ENCODE measurements around the gene SLC25A11. TPM values are rescaled to one million over a fixed set of nuclear protein-coding genes. Genes with fewer than 3 reads are reported as not detected.

Gene SLC25A11
- total RNA-seq, 1 donor from 2014 or later: 208 TPM

DNA sequence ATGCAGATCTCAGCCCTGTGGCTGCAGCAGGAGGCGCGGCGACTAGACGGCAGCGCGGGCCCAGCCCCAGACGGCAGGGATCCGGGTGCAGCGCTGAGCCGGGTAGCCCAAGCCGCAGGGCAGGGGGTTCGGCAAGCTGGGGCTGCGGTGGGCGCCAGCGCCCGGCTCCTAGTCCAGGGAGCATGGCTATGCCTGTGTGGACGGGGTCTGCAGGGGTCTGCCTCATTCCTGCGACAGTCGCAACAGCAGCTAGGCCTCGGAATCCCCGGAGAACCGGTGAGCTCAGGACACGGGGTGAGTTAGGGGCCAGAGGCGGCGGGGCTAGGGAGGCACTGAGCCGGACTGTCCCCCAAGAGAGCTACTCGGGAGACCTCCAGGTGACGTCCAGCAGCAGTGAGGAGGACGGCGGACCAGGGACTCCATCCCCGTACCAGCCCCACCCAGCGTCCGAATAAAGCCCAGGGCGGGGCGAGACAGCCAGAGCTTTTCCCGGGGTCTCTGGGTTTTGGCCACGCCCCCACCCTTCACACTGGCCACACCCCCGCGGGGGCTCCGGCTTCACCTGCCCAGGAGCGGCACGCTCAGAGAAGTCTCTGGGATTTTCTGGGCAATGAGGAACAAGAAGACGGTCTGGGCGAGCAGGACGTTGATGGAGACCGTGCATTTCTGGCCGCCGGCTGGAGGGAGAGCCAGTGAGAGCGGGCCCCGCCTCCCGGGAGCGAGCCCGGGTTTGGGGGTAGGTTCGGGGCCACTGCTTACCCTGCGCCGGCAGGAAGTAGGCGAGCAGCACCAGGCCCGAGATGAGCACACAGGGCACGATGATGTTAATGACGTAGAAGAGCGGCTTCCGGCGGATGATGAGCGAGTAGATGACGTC is 39.4 kb downstream of the SLC25A11 start:
- ATAC-seq (ENCODE audit: poor library complexity): no peak
- peak; percentile 58 for DNase-seq
- intact Hi-C loops (cut with DNase I): no loop called here

DNA sequence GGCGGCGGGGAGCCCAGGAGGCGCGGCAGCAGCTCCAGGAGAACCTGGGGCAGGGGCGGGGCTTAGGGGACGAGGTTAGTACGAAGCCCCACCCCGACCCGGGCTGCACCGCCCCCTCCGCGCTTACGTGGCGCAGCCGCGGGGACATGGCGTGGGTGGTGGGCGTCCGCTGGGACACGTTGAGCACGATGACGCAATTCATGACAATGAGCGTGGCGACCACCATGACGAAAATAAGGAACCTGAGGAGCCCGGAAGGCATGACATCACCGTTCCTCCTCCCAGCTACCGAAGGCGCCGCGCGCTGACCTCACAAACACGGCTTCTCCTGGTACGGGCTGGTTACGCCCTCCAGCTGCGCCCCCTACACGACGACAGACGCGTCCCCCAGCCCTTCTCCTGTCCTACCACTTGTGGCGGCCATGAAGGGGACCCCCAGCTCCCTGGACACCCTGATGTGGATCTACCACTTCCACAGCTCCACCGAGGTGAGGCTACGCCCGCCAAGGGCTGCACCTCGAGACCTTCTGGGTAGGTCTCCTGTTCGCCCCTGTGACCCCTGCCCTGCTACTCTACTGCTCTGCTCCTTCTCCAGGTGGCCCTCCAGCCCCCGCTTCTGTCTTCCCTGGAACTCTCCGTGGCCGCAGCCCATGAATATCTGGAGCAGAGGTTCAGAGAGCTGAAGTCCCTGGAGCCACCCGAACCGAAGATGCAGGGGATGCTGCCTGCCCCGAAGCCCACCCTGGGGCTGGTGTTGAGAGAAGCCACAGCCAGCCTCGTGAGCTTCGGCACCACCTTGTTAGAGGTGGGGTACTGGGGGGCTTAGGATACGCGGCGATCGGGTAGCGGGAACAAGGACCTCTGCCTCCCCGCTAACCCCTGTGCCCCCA is 40.3 kb downstream of the SLC25A11 start, which contains the start of gene C17orf107:
TSS of gene C17orf107 (plus strand) at position 196 of the 890 bp plus-strand sequence. CDS start at position 423, 227 bp downstream.
- ATAC-seq (ENCODE audit: poor library complexity): peak; percentile 66
- intact Hi-C loops (cut with DNase I): no loop called here
- peak; percentile 88 for DNase-seq

DNA sequence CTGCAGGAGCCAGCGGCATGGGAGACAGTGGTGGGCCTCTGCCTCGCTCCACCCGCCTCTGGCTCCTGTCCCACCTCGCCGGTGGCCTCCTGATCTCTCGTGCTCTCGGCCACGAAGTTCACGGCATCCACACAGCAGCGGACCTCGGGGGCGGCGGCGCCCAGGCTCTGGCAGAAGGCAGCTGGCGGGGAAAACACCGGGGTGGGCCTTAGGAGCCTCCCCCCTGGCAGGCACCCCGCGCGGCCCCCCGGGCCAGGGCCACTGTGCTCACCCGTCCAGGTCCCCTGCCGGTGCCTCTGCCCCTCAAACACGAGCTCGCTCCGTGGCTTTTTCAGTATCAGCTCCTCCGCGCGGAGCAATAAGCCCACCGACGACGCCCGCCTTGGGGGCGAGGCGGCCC is 40.9 kb downstream of the SLC25A11 start:
- DNase-seq (no peak), ATAC-seq (ENCODE audit: poor library complexity) (no peak)
- intact Hi-C loops (cut with DNase I): no loop called here

DNA sequence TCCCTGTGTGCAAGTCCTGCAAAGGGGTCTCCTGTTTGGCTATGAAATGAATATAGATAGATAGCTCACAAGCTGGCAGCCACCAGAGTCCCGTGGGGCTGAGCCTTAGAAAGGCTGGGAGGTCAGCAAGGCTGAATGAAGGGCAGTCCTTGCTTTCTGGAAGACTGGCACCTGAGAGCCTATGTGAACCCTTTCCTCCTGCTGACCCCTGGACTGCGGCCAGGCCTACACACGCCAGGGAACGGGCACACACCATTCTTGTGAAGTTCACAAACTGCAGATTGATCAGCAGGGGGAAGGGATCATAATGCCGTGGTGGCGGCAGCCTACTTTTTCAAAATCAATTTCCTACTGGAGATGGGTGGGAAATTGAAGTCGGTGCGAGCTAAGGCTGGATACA is 41.5 kb downstream of the SLC25A11 start:
- no peak for DNase-seq
- intact Hi-C loops (cut with DNase I): no loop called here
- ATAC-seq (ENCODE audit: poor library complexity): no peak

DNA sequence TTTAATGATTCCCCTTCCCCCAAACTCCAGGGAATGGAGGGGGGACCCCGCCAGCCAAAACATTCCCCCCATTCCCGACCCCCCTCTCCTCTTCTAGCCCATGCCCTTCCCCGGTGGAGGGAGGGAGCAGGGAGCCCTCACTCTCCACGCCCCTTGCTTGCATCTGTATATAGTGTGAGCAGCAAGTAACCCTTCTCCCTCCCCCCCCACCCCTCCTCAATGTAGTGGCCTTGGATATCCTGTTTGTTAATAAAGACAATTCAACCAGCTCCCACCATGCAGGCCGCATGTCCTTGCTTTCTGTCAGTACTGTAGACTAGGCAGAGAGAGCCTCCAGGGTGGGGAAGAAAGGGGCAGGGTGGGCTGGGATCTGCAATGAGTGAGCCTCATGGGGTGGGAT is 42.1 kb downstream of the SLC25A11 start:
- ATAC-seq (ENCODE audit: poor library complexity): no peak
- intact Hi-C loops (cut with DNase I): no loop called here
- DNase-seq: no peak

DNA sequence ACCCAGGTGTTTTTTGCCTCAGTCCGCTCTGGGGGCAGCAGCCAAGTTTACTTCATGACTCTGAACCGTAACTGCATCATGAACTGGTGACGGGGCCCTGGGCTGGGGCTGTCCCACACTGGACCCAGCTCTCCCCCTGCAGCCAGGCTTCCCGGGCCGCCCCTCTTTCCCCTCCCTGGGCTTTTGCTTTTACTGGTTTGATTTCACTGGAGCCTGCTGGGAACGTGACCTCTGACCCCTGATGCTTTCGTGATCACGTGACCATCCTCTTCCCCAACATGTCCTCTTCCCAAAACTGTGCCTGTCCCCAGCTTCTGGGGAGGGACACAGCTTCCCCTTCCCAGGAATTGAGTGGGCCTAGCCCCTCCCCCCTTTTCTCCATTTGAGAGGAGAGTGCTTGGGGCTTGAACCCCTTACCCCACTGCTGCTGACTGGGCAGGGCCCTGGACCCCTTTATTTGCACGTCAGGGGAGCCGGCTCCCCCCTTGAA is 42.6 kb downstream of the SLC25A11 start:
- intact Hi-C loops (cut with DNase I): no loop called here
- DNase-seq: no peak
- ATAC-seq (ENCODE audit: poor library complexity): no peak

DNA sequence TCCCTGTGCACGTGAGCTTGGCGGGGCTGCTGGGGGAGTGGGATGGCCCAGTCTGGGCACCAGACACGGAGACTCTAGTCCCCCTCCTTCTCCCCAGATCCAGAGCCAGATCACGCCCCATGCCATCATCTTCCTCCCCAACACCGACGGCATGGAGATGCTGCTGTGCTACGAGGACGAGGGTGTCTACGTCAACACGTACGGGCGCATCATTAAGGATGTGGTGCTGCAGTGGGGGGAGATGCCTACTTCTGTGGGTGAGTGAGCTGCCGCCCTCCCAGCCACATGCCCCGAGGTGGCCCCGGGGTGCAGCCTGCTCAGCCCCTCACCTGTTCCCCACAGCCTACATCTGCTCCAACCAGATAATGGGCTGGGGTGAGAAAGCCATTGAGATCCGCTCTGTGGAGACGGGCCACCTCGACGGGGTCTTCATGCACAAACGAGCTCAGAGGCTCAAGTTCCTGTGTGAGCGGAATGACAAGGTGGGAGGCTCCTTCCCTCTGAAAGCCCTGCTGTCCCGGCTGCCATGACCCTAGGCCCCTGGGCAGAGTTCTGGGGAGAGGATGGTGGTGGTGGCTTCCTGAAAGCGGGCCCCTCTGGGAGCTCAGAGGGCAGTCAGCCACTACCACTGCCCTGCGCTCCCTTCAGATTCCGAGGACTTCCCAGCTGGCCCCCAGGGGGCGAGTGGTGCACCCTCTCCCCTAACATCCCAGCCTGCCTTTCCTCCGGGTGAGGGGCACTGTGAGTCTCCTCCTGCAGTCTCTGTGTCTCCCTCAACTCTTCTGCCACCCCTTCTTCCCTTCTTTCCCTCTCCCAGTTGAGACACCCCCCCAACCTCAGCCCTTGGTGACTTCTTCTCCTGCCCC is 43.3 kb downstream of the SLC25A11 start:
- no peak for DNase-seq

DNA sequence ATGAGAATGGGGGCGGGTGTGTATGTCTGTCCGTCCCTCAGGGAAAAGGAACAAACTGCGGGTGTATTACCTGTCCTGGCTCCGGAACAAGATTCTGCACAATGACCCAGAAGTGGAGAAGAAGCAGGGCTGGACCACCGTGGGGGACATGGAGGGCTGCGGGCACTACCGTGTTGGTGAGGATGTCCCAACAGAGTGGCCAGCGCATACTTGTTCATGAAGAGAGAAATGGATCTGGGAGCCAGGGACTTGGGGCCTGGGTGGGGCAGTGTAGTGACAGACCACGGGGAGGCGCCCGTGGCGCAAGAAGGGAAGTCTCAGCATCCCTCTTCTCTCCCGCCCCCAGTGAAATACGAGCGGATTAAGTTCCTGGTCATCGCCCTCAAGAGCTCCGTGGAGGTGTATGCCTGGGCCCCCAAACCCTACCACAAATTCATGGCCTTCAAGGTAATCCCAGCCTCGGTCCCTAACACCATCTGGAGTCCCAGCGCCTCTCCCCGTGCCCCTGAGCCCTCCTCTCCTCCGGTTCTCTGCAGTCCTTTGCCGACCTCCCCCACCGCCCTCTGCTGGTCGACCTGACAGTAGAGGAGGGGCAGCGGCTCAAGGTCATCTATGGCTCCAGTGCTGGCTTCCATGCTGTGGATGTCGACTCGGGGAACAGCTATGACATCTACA is 44.1 kb downstream of the SLC25A11 start:
- ATAC-seq (ENCODE audit: poor library complexity) (no peak), DNase-seq (peak; percentile 43)
- intact Hi-C loops (cut with DNase I): no loop called here

More for the DNA sequence above, 43.3 kb downstream of the SLC25A11 start:
- intact Hi-C loops (cut with DNase I): no loop called here
- ATAC-seq (ENCODE audit: poor library complexity): no peak

DNA sequence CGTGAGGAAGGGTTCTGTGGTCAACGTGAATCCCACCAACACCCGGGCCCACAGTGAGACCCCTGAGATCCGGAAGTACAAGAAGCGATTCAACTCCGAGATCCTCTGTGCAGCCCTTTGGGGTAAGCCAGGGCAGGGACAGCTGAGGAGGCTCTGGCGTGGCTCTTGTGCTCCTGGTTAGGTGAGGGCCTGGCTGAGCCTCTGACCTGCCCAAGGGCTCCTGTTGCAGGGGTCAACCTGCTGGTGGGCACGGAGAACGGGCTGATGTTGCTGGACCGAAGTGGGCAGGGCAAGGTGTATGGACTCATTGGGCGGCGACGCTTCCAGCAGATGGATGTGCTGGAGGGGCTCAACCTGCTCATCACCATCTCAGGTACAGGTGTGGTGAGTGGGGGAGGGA is 44.7 kb downstream of the SLC25A11 start:
- ATAC-seq (ENCODE audit: poor library complexity) (no peak), DNase-seq (peak; percentile 36)
- intact Hi-C loops (cut with DNase I): no loop called here

DNA sequence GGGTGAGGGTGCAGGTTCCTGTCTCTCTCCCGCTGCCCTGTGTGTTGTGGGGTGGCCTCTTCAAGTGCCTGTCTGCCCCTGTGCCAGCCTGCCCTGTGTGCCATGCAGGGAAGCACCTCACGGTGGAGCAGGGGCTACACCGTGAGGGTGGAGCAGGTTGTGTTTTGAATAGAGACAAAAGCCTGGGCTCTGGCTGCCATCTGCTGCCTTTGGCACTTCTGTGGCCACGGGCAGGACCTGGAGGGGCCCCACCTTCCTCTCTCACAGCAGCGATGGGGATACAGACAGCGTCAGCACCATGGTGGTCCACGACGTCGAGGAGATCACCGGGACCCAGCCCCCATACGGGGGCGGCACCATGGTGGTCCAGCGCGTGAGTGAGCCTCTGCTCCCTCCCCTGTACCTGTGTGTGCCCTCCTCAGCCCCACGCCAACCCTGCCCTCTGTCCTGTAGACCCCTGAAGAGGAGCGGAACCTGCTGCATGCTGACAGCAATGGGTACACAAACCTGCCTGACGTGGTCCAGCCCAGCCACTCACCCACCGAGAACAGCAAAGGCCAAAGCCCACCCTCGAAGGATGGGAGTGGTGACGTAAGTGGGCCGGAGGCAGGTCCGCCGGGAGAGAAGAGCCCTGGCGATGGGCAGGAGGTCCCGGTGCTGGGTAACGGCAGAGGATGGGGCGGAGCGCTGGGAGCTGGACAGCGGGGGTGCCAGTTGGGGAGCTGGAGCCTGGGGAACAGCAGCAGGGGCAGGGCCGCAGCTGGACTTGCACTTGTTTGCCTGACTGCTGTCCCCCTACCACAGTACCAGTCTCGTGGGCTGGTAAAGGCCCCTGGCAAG is 45.9 kb downstream of the SLC25A11 start:
- DNase-seq (peak; percentile 29), ATAC-seq (ENCODE audit: poor library complexity) (no peak)
- intact Hi-C loops (cut with DNase I): no loop called here

DNA sequence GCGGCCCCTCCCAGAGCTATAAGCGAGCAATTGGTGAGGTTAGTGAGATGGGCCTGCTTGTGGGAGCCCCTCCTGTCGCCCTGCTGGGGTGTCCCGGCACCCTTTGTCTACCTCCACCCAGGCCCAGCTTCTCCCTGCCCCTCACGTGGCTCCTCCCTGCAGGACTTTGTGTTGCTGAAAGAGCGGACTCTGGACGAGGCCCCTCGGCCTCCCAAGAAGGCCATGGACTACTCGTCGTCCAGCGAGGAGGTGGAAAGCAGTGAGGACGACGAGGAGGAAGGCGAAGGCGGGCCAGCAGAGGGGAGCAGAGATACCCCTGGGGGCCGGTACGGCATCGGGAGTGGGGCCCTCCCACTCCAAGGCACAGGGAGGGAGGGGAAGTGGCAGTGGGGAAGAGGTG is 46.6 kb downstream of the SLC25A11 start:
- peak; percentile 24 for DNase-seq

DNA sequence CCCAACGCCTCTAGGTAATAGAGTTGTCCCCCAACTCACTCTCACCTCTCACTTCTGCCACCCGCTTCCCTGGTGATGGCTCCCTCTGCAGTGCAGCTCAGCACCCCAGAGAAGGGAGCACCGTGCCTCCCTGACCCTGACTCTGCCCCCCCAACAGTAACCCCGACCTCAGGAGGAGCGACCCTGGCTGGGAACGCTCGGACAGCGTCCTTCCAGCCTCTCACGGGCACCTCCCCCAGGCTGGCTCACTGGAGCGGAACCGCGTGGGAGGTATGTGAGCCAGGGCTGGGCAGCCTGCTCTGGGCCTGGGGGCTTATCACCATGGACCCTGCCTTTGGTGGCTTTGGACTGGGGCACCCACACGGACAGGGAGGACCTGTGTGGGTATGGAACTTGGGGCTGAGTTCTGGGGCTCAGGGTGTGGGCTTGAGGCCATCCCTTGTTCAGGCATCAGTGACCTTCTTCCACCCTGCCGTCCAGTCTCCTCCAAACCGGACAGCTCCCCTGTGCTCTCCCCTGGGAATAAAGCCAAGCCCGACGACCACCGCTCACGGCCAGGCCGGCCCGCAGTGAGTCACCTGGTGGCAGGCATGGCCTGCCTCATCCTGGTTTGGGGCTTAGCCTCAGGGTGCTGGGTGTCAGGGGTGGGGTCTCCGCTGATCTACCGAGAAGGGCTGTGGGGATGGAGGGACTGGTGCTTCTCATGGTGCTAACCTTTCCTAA is 47.2 kb downstream of the SLC25A11 start:
- intact Hi-C loops (cut with DNase I): no loop called here
- ATAC-seq (ENCODE audit: poor library complexity): no peak
- DNase-seq: peak; percentile 20

More for the DNA sequence above, 46.6 kb downstream of the SLC25A11 start:
- ATAC-seq (ENCODE audit: poor library complexity): no peak
- intact Hi-C loops (cut with DNase I): no loop called here

DNA sequence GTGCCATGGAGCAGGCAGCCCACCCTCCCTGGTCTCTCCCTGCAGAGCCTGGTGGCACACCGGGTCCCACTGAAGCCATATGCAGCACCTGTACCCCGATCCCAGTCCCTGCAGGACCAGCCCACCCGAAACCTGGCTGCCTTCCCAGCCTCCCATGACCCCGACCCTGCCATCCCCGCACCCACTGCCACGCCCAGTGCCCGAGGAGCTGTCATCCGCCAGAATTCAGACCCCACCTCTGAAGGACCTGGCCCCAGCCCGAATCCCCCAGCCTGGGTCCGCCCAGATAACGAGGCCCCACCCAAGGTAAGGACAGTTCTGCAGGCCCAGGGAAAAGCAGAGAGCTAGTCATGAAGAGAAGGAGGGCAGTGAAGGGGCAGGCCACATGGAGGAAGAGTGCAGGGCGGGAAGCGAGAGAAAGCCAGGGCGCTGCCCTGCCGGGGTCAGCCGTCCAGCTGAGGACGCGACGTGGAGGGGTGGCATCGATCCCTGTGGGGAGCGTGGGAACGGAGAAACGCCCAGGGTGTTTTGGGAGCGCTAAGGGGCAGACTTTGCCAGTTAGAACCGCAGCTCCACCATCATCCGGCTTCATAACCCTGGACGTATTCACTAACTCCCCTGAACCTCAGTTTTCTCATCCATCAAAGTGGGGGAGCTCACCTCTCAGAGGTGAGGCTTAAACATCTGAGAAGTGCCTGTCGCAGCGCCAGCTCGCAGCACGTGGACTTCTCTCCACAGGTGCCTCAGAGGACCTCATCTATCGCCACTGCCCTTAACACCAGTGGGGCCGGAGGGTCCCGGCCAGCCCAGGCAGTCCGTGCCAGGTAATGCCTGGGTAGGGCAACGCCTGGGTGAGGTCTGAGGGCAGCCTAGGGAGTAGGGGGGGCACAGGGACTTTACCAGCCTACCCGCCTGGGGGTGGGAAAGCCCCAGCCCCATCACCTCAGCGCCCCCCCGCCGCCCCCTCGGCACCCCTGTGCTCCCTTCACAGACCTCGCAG is 48.1 kb downstream of the SLC25A11 start:
- ATAC-seq (ENCODE audit: poor library complexity) (no peak), DNase-seq (peak; percentile 6)
- intact Hi-C loops (cut with DNase I): no loop called here

DNA sequence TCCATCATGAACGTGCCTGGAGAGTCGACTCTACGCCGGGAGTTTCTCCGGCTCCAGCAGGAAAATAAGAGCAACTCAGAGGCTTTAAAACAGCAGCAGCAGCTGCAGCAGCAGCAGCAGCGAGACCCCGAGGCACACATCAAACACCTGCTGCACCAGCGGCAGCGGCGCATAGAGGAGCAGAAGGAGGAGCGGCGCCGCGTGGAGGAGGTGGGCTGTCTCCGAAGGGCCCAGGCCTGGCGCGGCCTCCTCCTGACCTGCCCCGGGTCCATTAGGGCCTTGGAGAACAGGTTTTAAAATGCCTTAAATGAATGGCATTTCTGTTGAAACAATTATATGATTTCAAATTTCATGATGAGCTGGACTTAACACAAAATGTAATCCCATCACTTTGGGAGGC is 52.3 kb downstream of the SLC25A11 start:
- DNase-seq (peak; percentile 25), ATAC-seq (ENCODE audit: poor library complexity) (no peak)
- intact Hi-C loops (cut with DNase I): loop anchor here (10.0 kb wide), 2 partner anchors 53 to 153 kb away; partner anchors contain the start of genes CXCL16, MED11, MINK1 and ZMYND15
